Pancreas (tissue), 10 donors: Measurements from ENCODE around the gene CFDP1. TPM values are rescaled to one million over a fixed set of nuclear protein-coding genes. Genes with fewer than 3 reads are reported as not detected.

Source experiments
- ATAC-seq, 4 donors: fragments of 200-7000 bp; cut with Tn5 transposase; one replicate each; pipeline versions ENCODE4 v1.8.0 to v1.9.1; 2020; ENCODE audit warnings: mild to moderate bottlenecking in 4 of 4, moderate library complexity in 4 of 4
- DNase-seq, 6 donors: peaks; one replicate each; pipeline ENCODE4 v3.0.0-alpha.2; 2020
- FAIRE-seq: peaks from 2 replicates; lab custom pipeline; 2012; peaks lifted over from hg19 to GRCh38; lab: Jason Lieb, UNC
- H3K27ac ChIP-seq, 4 donors: fragments of 200-600 bp; sonication (generic); 1 replicate in 3 of 4; 2 replicates in 1 of 4; pipeline versions ENCODE4 v1.5.0 to v1.8.0; 2020
- H3K27me3 ChIP-seq, 4 donors: fragments of 200-600 bp; one replicate each; pipeline ENCODE4 v1.8.0; 2021
- H3K36me3 ChIP-seq, 3 donors: fragments of 200-600 bp; sonication (generic) in 1 of 3; one replicate each; pipeline versions ENCODE4 v1.5.0 to v1.8.0; 2020 to 2021
- H3K4me1 ChIP-seq, 3 donors: fragments of 200-600 bp; one replicate each; pipeline ENCODE4 v1.8.0; 2021
- H3K4me3 ChIP-seq, 4 donors: fragments of 200-600 bp; sonication (generic) in 2 of 4; one replicate each; pipeline versions ENCODE4 v1.5.0 to v1.8.0; 2020 to 2021
- H3K9me3 ChIP-seq, 4 donors: fragments of 200-600 bp; one replicate each; pipeline ENCODE4 v1.8.0; 2021
- WGBS, 2 donors: extraction: QIAGEN DNeasy Blood & Tissue Kit; methylation state at CpG; one replicate each; pipeline ENCODE4 v1.1.7; 2013; 5-methylcytosine and 5-hydroxymethylcytosine counted together
- intact Hi-C, 3 donors: fragments of 100-400 bp; cut with DNase I; formaldehyde crosslinking; loops; one replicate each; pipeline versions ENCODE4 v1.11.1 to v1.14.2; 2022
- polyA plus RNA-seq, 2 donors: library from polyadenylated mRNA; stranded (reverse); fragments of 200-250 nt; gene quantifications; one replicate each; pipeline ENCODE4 v1.2.3, GENCODE V29; 2013
- total RNA-seq, 6 donors: library from RNA; stranded (reverse); fragmentation: NEBNext Ultra II Directional in 4 of 6; extraction: Animal tissue kit (Norgen Biotek cat#: 25700) in 4 of 6; gene quantifications; one replicate each; pipeline versions ENCODE4 v1.2.1 to v1.2.4, GENCODE V29; 2021 to 2023
- TF ChIP-seq, protein P1 (sequence below), 4 donors: fragments of 200-600 bp; sonication (generic) in 3 of 4; IDR thresholded peaks; one replicate each; pipeline versions ENCODE4 v1.5.0 to v1.8.0; 2021; ENCODE audit warnings: antibody characterized with exemption in 4 of 4
- donor health status: healthy with polysubstance abuse.
- donor health status: DM: no; HTN: no; CAD: no; lungs with moderate emphysema.
- donor health status: DM: no; HTN: no; CAD: no.
- donor health status: control.
- donor health status: control.
- donor health status: Bipolar disorder and iron deficiency.
- donor health status: DM: yes; HTN: yes; CAD: no.
- donor health status: DM: no; HTN: no; CAD: no.
- donor health status: DM: no; HTN: no; CAD: no.
- donor health status: DM: yes; HTN: yes; CAD: no.

The CFDP1 gene
- total and polyA plus RNA-seq, 8 donors, result 19.3 to 57.5 (median 25.6) TPM

DNA sequence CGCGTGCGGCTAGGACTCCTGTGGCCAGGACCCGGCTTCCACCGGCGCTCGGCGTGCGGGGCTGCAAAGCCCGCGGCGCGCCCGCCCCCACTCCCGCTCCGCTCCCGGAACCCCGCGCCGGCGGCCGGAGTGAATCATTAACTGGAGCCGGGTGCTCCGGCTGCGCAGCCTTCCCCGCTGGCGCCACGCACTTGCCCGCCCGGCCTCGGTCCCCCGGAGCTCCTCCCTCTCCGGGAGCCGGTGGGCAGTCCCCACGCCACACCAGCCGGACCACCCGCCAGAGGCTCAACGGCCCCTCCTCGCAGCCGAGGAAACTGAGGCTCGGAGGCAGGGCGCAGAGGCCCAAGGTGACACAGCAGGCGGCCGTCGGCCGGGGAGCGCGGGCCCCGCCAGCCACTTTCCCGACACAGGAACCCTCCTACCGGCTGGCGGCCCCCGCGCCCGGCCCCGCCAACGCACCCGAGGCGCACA lies 182.5 kb downstream of the CFDP1 start:
- H3K36me3 ChIP-seq, result no peaks in the 10 kb centered on the region
- DNase-seq (peak; percentile 71 to 92 (median 84)), ATAC-seq (peak; percentile 70 to 78 (median 74)), FAIRE-seq (no peak)
- H3K27me3 ChIP-seq, result no peaks in the 10 kb centered on the region
- H3K4me3 ChIP-seq, result peak overlapping the region; percentile 73 to 95 (median 88)
- intact Hi-C loops, result loop anchor here in 2 of 3 donors (10.0 kb wide), 1 partner anchor 54 kb away; no protein-coding TSS in a partner anchor
- TF ChIP-seq, protein P1, sequence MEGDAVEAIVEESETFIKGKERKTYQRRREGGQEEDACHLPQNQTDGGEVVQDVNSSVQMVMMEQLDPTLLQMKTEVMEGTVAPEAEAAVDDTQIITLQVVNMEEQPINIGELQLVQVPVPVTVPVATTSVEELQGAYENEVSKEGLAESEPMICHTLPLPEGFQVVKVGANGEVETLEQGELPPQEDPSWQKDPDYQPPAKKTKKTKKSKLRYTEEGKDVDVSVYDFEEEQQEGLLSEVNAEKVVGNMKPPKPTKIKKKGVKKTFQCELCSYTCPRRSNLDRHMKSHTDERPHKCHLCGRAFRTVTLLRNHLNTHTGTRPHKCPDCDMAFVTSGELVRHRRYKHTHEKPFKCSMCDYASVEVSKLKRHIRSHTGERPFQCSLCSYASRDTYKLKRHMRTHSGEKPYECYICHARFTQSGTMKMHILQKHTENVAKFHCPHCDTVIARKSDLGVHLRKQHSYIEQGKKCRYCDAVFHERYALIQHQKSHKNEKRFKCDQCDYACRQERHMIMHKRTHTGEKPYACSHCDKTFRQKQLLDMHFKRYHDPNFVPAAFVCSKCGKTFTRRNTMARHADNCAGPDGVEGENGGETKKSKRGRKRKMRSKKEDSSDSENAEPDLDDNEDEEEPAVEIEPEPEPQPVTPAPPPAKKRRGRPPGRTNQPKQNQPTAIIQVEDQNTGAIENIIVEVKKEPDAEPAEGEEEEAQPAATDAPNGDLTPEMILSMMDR (IDR thresholded peaks at IDR 0.05), result no peak
- peaks cover 26 to 39% (median 32%) of the 10 kb centered on the region in 3 donors for H3K4me1 ChIP-seq
- H3K27ac ChIP-seq, result peak overlapping the region; percentile 95 to 99 (median 97)
- no peaks in the 10 kb centered on the region for H3K9me3 ChIP-seq
- WGBS, 2 donors, result 0% methylated on average over 52 to 59 of the region's 59 CpGs

DNA sequence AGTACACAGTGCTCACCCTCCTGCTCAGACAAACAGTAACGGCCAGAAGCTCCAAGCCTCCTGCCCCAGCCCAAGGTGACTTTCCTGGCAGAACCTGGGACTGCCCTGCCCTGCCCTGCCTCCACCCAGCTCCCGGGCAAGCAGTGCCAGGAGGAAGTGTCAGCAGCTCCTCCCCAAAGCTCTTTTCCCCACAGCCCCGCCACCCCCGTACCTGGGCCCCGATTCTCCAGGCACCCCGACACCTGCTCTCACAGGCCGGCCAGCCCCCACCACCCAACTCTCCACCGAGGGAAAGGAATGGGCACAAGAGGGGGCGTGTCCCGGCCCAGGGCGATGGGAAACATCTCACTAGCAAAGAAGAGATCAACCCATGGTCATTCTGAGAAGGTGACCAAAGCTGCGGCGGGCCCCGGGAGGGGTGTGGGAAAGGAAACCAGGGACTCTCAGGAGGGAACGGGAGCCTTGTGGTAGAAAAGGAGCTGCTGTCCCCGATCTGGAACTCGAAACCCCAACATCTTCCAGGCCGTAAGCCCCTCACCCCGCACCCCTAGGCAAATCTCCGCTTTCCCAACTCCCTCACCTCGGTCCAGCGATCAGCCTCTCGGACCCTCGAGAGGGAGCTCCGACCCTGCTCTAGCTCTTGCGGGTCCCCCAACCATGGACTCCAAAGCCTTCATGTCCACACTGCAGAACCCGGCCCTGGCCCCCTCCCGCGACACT lies 183.1 kb downstream of the CFDP1 start:
- H3K36me3 ChIP-seq, result no peaks in the 10 kb centered on the region
- peak overlapping the region; percentile 95 to 99 (median 97) for H3K27ac ChIP-seq
- H3K4me3 ChIP-seq, result peak overlapping the region; percentile 73 to 95 (median 88)
- ATAC-seq (peak; percentile 47 to 60 (median 54)), FAIRE-seq (no peak), DNase-seq (peak; percentile 80 to 93 (median 84))
- TF ChIP-seq, protein P1 (IDR thresholded peaks at IDR 0.05), result no peak
- H3K27me3 ChIP-seq, result no peaks in the 10 kb centered on the region
- WGBS, 2 donors, result 1% methylated on average over 29 of the region's 29 CpGs
- intact Hi-C loops, result loop anchor here in 2 of 3 donors (10.0 kb wide), 1 partner anchor 55 kb away; no protein-coding TSS in a partner anchor
- peaks cover 31 to 45% (median 34%) of the 10 kb centered on the region in 3 donors for H3K4me1 ChIP-seq
- no peaks in the 10 kb centered on the region for H3K9me3 ChIP-seq

DNA sequence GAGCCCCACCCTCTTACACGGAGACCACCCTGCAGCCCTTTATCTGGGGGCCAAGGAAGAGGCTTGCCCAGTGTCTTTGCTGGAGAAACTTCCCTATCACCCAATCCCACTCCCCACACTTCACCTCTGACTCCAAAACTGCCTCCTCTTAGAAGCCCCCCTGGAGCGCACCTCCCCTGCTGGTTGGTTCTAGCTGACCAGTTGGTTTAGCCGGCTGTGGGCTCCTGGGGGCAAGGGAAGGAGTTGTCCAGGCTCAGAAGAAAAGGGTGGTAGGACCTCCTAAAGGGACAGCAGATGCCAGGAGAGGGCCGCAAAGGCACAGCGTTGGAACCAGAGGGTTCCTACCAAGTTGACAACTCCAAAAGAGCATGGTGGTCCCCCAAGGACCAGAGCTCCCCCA lies 183.9 kb downstream of the CFDP1 start:
- TF ChIP-seq, protein P1 (IDR thresholded peaks at IDR 0.05), result no peak
- Histone ChIP-seq H3K36me3 (no peaks in the 10 kb centered on the region), H3K27me3 (no peaks in the 10 kb centered on the region), H3K4me3 (peak overlapping the region in 2 of 4 donors; percentile 90 to 95), H3K4me1 (peaks cover 39 to 53% (median 42%) of the 10 kb centered on the region in 3 donors), H3K9me3 (no peaks in the 10 kb centered on the region), H3K27ac (peak overlapping the region; percentile 95 to 99 (median 97))
- FAIRE-seq, result no peak
- no peak for ATAC-seq
- intact Hi-C loops, result no loop called here
- DNase-seq, result peak in 3 of 6 donors; percentile 16 to 54 (median 37)
- WGBS, 2 donors, result 58 to 63% methylated on average over 5 of the region's 5 CpGs

DNA sequence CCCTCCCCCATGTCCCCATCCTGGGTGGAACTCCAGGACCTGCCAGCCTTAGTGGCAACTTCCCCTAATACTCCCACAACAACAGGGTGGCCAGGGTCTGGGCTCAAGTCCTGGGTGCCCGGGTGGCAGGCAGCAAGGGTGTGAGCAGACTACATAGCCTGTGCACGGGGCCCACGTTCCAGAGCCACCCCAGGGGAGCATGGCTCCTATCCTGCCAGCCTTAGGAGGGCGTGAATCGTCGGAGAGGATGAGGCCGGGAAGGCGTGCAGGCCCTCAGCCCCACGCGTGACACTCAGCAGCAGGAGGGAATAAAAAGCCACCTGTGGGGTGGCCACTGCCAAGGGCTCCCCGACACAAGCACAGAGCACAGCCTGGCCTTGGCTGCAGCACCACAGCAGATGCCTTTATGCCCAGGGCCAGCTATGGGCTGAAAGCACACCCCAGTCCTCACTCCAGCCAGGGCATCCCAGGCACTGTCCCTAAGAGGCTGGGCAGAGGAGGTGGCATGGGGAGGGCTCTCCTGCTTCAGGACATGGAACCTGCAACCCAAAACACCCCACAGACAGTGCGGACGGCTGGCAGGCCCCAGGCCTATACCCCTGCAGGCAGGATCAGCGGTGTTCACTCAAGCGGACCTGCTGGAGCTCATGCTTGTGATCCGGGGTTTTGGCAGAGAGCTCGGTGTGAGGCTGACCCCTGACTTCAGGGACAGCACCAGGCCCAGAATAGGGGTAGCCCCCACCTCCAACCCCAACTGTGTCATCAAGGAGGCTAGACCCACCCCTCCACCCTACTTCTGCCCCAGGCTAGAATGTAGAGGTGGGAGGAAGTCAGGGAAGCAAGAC lies 184.5 kb downstream of the CFDP1 start:
- no peaks in the 10 kb centered on the region for H3K36me3 ChIP-seq
- peak overlapping the region in 1 of 4 donors; percentile 90 for H3K4me3 ChIP-seq
- intact Hi-C loops, result no loop called here
- WGBS, 2 donors, result 64 to 71% methylated on average over 17 of the region's 17 CpGs
- TF ChIP-seq, protein P1 (IDR thresholded peaks at IDR 0.05), result no peak
- H3K27me3 ChIP-seq, result no peaks in the 10 kb centered on the region
- no peak for ATAC-seq
- H3K4me1 ChIP-seq, result peaks cover 41 to 60% (median 49%) of the 10 kb centered on the region in 3 donors
- peak overlapping the region in 3 of 4 donors; percentile 95 to 98 (median 96) for H3K27ac ChIP-seq
- FAIRE-seq, result no peak
- peak in 3 of 6 donors; percentile 28 to 75 (median 56) for DNase-seq
- no peaks in the 10 kb centered on the region for H3K9me3 ChIP-seq
